H9 (cell line): ENCODE results near the gene ANKRD44. TPM values are rescaled to one million over a fixed set of nuclear protein-coding genes. Genes with fewer than 3 reads are reported as not detected.

Experiments
- DNase-seq: peaks from one replicate; pipeline ENCODE4 v3.0.0-alpha.2; 2017
- H2AFZ ChIP-seq: one replicate; pipeline ENCODE4 v1.6.1; 2013; ENCODE audit warnings: mild to moderate bottlenecking, low read length, control low read depth, moderate library complexity
- H2AK5ac ChIP-seq: 2 replicates; pipeline ENCODE4 v1.6.1; 2013; ENCODE audit warnings: low read length, control low read depth, mixed read lengths; ENCODE audit not compliant: insufficient read length
- H2BK120ac ChIP-seq: one replicate; pipeline ENCODE4 v1.6.1; 2013; ENCODE audit warnings: low read depth, mild to moderate bottlenecking, low read length, control low read depth, inconsistent platforms; ENCODE audit not compliant: poor library complexity, severe bottlenecking
- H2BK12ac ChIP-seq: 2 replicates; pipeline ENCODE4 v1.6.1; 2013; ENCODE audit warnings: low read length, control low read depth, mixed read lengths, low read depth; ENCODE audit not compliant: insufficient read length
- H2BK15ac ChIP-seq: 2 replicates; pipeline ENCODE4 v1.6.1; 2013; ENCODE audit warnings: low read depth, low read length, control low read depth
- H2BK20ac ChIP-seq: one replicate; pipeline ENCODE4 v1.6.1; 2013; ENCODE audit warnings: low read depth, mild to moderate bottlenecking, low read length, control low read depth, inconsistent platforms; ENCODE audit not compliant: poor library complexity, severe bottlenecking
- H2BK5ac ChIP-seq: 2 replicates; pipeline ENCODE4 v1.6.1; 2013; ENCODE audit warnings: low read length, control low read depth, mixed read lengths; ENCODE audit not compliant: insufficient read length
- H3K14ac ChIP-seq: 2 replicates; pipeline ENCODE4 v1.6.1; 2013; ENCODE audit warnings: low read length, control low read depth; ENCODE audit not compliant: insufficient read depth
- H3K18ac ChIP-seq: 2 replicates; pipeline ENCODE4 v1.6.1; 2013; ENCODE audit warnings: low read depth, mild to moderate bottlenecking, mixed read lengths, low read length, control low read depth; ENCODE audit not compliant: insufficient read length
- H3K23ac ChIP-seq: 2 replicates; pipeline ENCODE4 v1.6.1; 2013; ENCODE audit warnings: low read length, control low read depth, mixed read lengths, low read depth; ENCODE audit not compliant: insufficient read length
- H3K23me2 ChIP-seq: 2 replicates; pipeline ENCODE4 v1.6.1; 2013; ENCODE audit warnings: low read depth, mild to moderate bottlenecking, mixed read lengths, low read length, control low read depth; ENCODE audit not compliant: insufficient read length, poor library complexity, severe bottlenecking
- H3K27ac ChIP-seq: 2 replicates; pipeline ENCODE4 v1.5.1; 2013; ENCODE audit warnings: low read length, control low read depth, mixed read lengths, low read depth; ENCODE audit not compliant: insufficient read length
- H3K27me3 ChIP-seq: 2 replicates; pipeline ENCODE4 v1.6.1; 2013; ENCODE audit warnings: low read length, control low read depth, inconsistent platforms; ENCODE audit not compliant: insufficient read depth
- H3K4ac ChIP-seq: 2 replicates; pipeline ENCODE4 v1.6.1; 2013; ENCODE audit warnings: low read depth, mild to moderate bottlenecking, control low read depth, inconsistent platforms, low read length, moderate library complexity
- H3K4me1 ChIP-seq: 2 replicates; pipeline ENCODE4 v1.6.1; 2013; ENCODE audit warnings: low read length, control low read depth, inconsistent platforms; ENCODE audit not compliant: insufficient read depth
- H3K4me2 ChIP-seq: 2 replicates; pipeline ENCODE4 v1.6.1; 2013; ENCODE audit warnings: low read length, control low read depth, mixed read lengths; ENCODE audit not compliant: insufficient read length, insufficient read depth
- H3K56ac ChIP-seq: 2 replicates; pipeline ENCODE4 v1.6.1; 2013; ENCODE audit warnings: low read depth, mild to moderate bottlenecking, mixed read lengths, low read length, control low read depth; ENCODE audit not compliant: insufficient read length
- H3K79me1 ChIP-seq: 2 replicates; pipeline ENCODE4 v1.6.1; 2013; ENCODE audit warnings: low read depth, mild to moderate bottlenecking, moderate library complexity, low read length, control low read depth, inconsistent platforms; ENCODE audit not compliant: insufficient read depth, poor library complexity, severe bottlenecking
- H3K79me2 ChIP-seq: 2 replicates; pipeline ENCODE4 v1.6.1; 2013; ENCODE audit warnings: low read length, control low read depth, inconsistent platforms; ENCODE audit not compliant: insufficient read depth
- H3K9ac ChIP-seq: 2 replicates; pipeline ENCODE4 v1.6.1; 2013; ENCODE audit warnings: low read length, control low read depth, mixed read lengths; ENCODE audit not compliant: insufficient read length; ENCODE audit errors: extremely low read depth
- H3K9me3 ChIP-seq: one replicate; pipeline ENCODE4 v1.6.1; 2013; ENCODE audit warnings: low read depth, low read length, inconsistent platforms; ENCODE audit not compliant: control insufficient read depth
- H3T11ph ChIP-seq: one replicate; pipeline ENCODE4 v1.6.1; 2013; ENCODE audit warnings: mild to moderate bottlenecking, low read length, control low read depth, inconsistent platforms
- H4K20me1 ChIP-seq: one replicate; pipeline ENCODE4 v1.6.1; 2013; ENCODE audit not compliant: control insufficient read depth, insufficient read length, insufficient read depth
- H4K5ac ChIP-seq: 2 replicates; pipeline ENCODE4 v1.6.1; 2013; ENCODE audit warnings: low read depth, mild to moderate bottlenecking, mixed read lengths, low read length, control low read depth; ENCODE audit not compliant: insufficient read length
- H4K8ac ChIP-seq: replicated peaks from 2 replicates; pipeline ENCODE4 v1.6.1; 2013; ENCODE audit warnings: low read length, control low read depth, mixed read lengths, low read depth; ENCODE audit not compliant: insufficient read length
- H4K91ac ChIP-seq: 2 replicates; pipeline ENCODE4 v1.6.1; 2013; ENCODE audit warnings: low read depth, mild to moderate bottlenecking, moderate library complexity, mixed read lengths, low read length, control low read depth; ENCODE audit not compliant: insufficient read length
- H3K27ac Mint-ChIP-seq, 3 experiments: 2 replicates in 2 of 3; 3 replicates in 1 of 3; pipeline ENCODE4 v1.8.0; 2020 to 2021; ENCODE audit warnings: mixed read lengths in 3 of 3, mild to moderate bottlenecking in 1 of 3, moderate library complexity in 1 of 3
- H3K27me3 Mint-ChIP-seq: 2 replicates; pipeline ENCODE4 v1.8.0; 2021; ENCODE audit warnings: low read depth, mild to moderate bottlenecking, moderate library complexity, mixed read lengths
- H3K36me3 Mint-ChIP-seq, 3 experiments: 2 replicates in 2 of 3; 3 replicates in 1 of 3; pipeline ENCODE4 v1.8.0; 2020 to 2021; ENCODE audit warnings: low read depth in 3 of 3, mixed read lengths in 3 of 3; ENCODE audit not compliant: insufficient read depth in 1 of 3
- H3K4me1 Mint-ChIP-seq, 2 experiments: 2 replicates each; pipeline ENCODE4 v1.8.0; 2020; ENCODE audit warnings: mixed read lengths in 2 of 2
- H3K4me3 Mint-ChIP-seq, 2 experiments: 2 replicates in 1 of 2; 3 replicates in 1 of 2; pipeline ENCODE4 v1.8.0; 2020 to 2021; ENCODE audit warnings: mild to moderate bottlenecking in 2 of 2, mixed read lengths in 2 of 2, moderate library complexity in 1 of 2
- H3K9me3 Mint-ChIP-seq, 2 experiments: 2 replicates in 1 of 2; 3 replicates in 1 of 2; pipeline ENCODE4 v1.8.0; 2020; ENCODE audit warnings: mild to moderate bottlenecking in 2 of 2, mixed read lengths in 2 of 2, moderate library complexity in 1 of 2
- CTCF ChIP-seq: fragments of 200-600 bp; sonication (generic); conservative IDR thresholded peaks from 3 replicates; pipeline ENCODE4 v1.8.0; 2021; ENCODE audit warnings: antibody characterized with exemption, mild to moderate bottlenecking
- WGBS: extraction: QIAGEN DNeasy Blood & Tissue Kit; methylation state at CpG from one replicate; pipeline ENCODE4 v1.1.7; 2013; ENCODE audit warnings: missing lambda C conversion rate, low lambda C conversion rate, mixed read lengths; ENCODE audit not compliant: insufficient read length; ENCODE audit errors: extremely low coverage; 5-methylcytosine and 5-hydroxymethylcytosine counted together
- total RNA-seq: library from RNA; stranded (reverse); gene quantifications from 2 replicates; pipeline ENCODE4 v1.2.1, GENCODE V29; 2021

The ANKRD44 gene
- total RNA-seq, 1 experiment from 2014 or later = 1.9 TPM

- no peak overlapping the region for H4K5ac ChIP-seq
- WGBS = no CpG with 5 or more reads among the region's 7 CpGs
Measured at GRCh38 chr2:197205585-197206215, 104.9 kb downstream of the ANKRD44 start.

More at GRCh38 chr2:197205585-197206215, 104.9 kb downstream of the ANKRD44 start:
- Histone ChIP-seq H3K9ac (no peak overlapping the region), H3K9me3 (no peaks in the 10 kb centered on the region), H3K18ac (no peak overlapping the region), H2BK5ac (no peak overlapping the region), H2AK5ac (no peak overlapping the region), H2BK12ac (no peak overlapping the region), H3K4ac (no peak overlapping the region), H2AFZ (no peak overlapping the region), H3K4me1 (no peaks in the 10 kb centered on the region), H3K4me2 (no peak overlapping the region), H4K20me1 (no peaks in the 10 kb centered on the region), H3K56ac (no peak overlapping the region), H2BK20ac (no peak overlapping the region), H4K91ac (no peak overlapping the region), H3K23me2 (no peaks in the 10 kb centered on the region), H3K27ac (no peak overlapping the region), H4K8ac (no peak overlapping the region), H3K79me2 (no peaks in the 10 kb centered on the region), H3K23ac (no peak overlapping the region), H3T11ph (no peak overlapping the region), H3K27me3 (no peaks in the 10 kb centered on the region), H2BK120ac (no peak overlapping the region), H3K14ac (no peak overlapping the region), H3K79me1 (no peaks in the 10 kb centered on the region), H2BK15ac (no peak overlapping the region)
- Mint-ChIP-seq H3K4me1 (0 out of 4 replicates have a peak, but pooled peaks cover 0 to 5% of the 10 kb centered on the region in 2 experiments), H3K27me3 (no peaks in the 10 kb centered on the region), H3K9me3 (no peaks in the 10 kb centered on the region), H3K4me3 (no peak overlapping the region), H3K27ac (no peak overlapping the region), H3K36me3 (no peaks in the 10 kb centered on the region; a peak in 1 of 7 replicates)
- no peak for DNase-seq
- TF ChIP-seq CTCF = no peak
